HEK293T (cell line): ENCODE measurements around the gene ADAMTS4.

Source experiments
- ARNT ChIP-seq: fragments of 450-650 bp; IDR thresholded peaks from 2 replicates; pipeline ENCODE4 v1.6.1; 2017; ENCODE audit warnings: mild to moderate bottlenecking
- BHLHE40 ChIP-seq: fragments of 450-650 bp; IDR thresholded peaks from 2 replicates; pipeline ENCODE4 v1.6.1; 2016; ENCODE audit warnings: mild to moderate bottlenecking, moderate library complexity, borderline replicate concordance
- CTBP1 ChIP-seq: fragments of 450-650 bp; IDR thresholded peaks from 2 replicates; pipeline ENCODE4 v1.6.1; 2016; ENCODE audit warnings: borderline replicate concordance
- ELF4 ChIP-seq: fragments of 450-650 bp; IDR thresholded peaks from 2 replicates; pipeline ENCODE4 v1.6.1; 2017; ENCODE audit warnings: antibody characterized with exemption
- FOXK2 ChIP-seq: fragments of 450-650 bp; IDR thresholded peaks from 2 replicates; pipeline ENCODE4 v1.6.1; 2016; ENCODE audit warnings: mild to moderate bottlenecking
- FOXM1 ChIP-seq: fragments of 450-650 bp; IDR thresholded peaks from 2 replicates; pipeline ENCODE4 v1.6.1; 2017; ENCODE audit warnings: mild to moderate bottlenecking, borderline replicate concordance
- L3MBTL2 ChIP-seq: fragments of 450-650 bp; conservative IDR thresholded peaks from 2 replicates; pipeline ENCODE4 v1.6.1; 2016; ENCODE audit warnings: mild to moderate bottlenecking
- LEF1 ChIP-seq: fragments of 450-650 bp; IDR thresholded peaks from 2 replicates; pipeline ENCODE4 v1.6.1; 2017; ENCODE audit warnings: mild to moderate bottlenecking, borderline replicate concordance
- SP1 ChIP-seq: fragments of 450-650 bp; IDR thresholded peaks from 2 replicates; pipeline ENCODE4 v1.6.1; 2017
- SUZ12 ChIP-seq: fragments of 450-650 bp; IDR thresholded peaks from 2 replicates; pipeline ENCODE4 v1.6.1; 2016; ENCODE audit warnings: mild to moderate bottlenecking
- TARDBP ChIP-seq: fragments of 450-650 bp; IDR thresholded peaks from 2 replicates; pipeline ENCODE4 v1.6.1; 2016

GRCh38 chr1:161187311-161187710 lies 11.5 kb downstream of the ADAMTS4 start:
- TF ChIP-seq BHLHE40 (no peak), L3MBTL2 (no peak), ARNT (no peak), ELF4 (no peak), LEF1 (no peak), FOXM1 (no peak), TARDBP (no peak), FOXK2 (no peak), CTBP1 (no peak), SP1 (no peak), SUZ12 (no peak)
